A549 (cell line): ENCODE data around the gene AHI1. TPM values are rescaled to one million over a fixed set of nuclear protein-coding genes. Genes with fewer than 3 reads are reported as not detected.
"Not testable (repeated sequence)": the region's sequence is repeated elsewhere in the genome, so short reads cannot be mapped to it uniquely, and the experiment has no call there.

Source experiments
- ATAC-seq, 2 experiments: fragments of 200-7000 bp in 1 of 2; fragments of >200 bp in 1 of 2; cut with Nextera tagmentation in 1 of 2; cut with Tn5 transposase in 1 of 2; 3 replicates each; pipeline versions ENCODE4 v1.8.0 to v1.9.1; 2018 to 2020; ENCODE audit warnings: mild to moderate bottlenecking in 1 of 2, moderate library complexity in 1 of 2
- CTCF ChIA-PET: fragments of 300-600 bp; sonication (Branson Sonifier 250); formaldehyde crosslinking; extraction: SDS; loops from one replicate; lab custom pipeline; 2021; ENCODE audit warnings: antibody characterized with exemption, inconsistent platforms; lab: Yijun Ruan, JAX
- POLR2A ChIA-PET: fragments of 350-600 bp; formaldehyde crosslinking; extraction: SDS; loops from one replicate; lab custom pipeline; 2021; ENCODE audit warnings: antibody characterized with exemption, inconsistent platforms; lab: Yijun Ruan, JAX
- DNase-seq, 2 experiments: peaks; one replicate each; pipeline versions ENCODE4 v3.0.0 to v3.0.0-alpha.2; 2011 to 2016; ENCODE audit warnings: low read depth in 1 of 2, low spot score in 1 of 2
- FAIRE-seq: peaks from 2 replicates; lab custom pipeline; 2011; peaks lifted over from hg19 to GRCh38; lab: Jason Lieb, UNC
- H3K27ac ChIP-seq, 2 experiments: fragments of >200 bp; sonication (Bioruptor Twin); formaldehyde crosslinking; 3 replicates each; pipeline ENCODE4 v1.5.1; 2016 to 2017
- H3K4me1 ChIP-seq: fragments of >200 bp; sonication (Bioruptor Twin); formaldehyde crosslinking; 3 replicates; pipeline ENCODE4 v1.6.1; 2016
- H3K4me2 ChIP-seq: fragments of >200 bp; sonication (Bioruptor Twin); formaldehyde crosslinking; 3 replicates; pipeline ENCODE4 v1.6.1; 2016
- H3K4me3 ChIP-seq: fragments of >200 bp; sonication (Bioruptor Twin); formaldehyde crosslinking; 3 replicates; pipeline ENCODE4 v1.5.1; 2016
- H3K9me3 ChIP-seq: fragments of >200 bp; sonication (Bioruptor Twin); formaldehyde crosslinking; 3 replicates; pipeline ENCODE4 v1.6.1; 2016
- CBX2 ChIP-seq: fragments of 200-600 bp; sonication (generic); IDR thresholded peaks from 2 replicates; pipeline ENCODE4 v1.6.1; 2016; ENCODE audit warnings: low read depth, mild to moderate bottlenecking, borderline replicate concordance
- CEBPB ChIP-seq, 2 experiments: fragments of >200 bp in 1 of 2; sonication (Bioruptor Twin) in 1 of 2; formaldehyde crosslinking in 1 of 2; IDR thresholded peaks; 2 replicates each; pipeline ENCODE4 v1.6.1; 2012 to 2016
- CHD4 ChIP-seq: fragments of 200-600 bp; sonication (generic); IDR thresholded peaks from 2 replicates; pipeline ENCODE4 v1.6.1; 2016; ENCODE audit warnings: antibody characterized with exemption, mild to moderate bottlenecking, borderline replicate concordance
- EHF ChIP-seq: fragments of 250-450 bp; sonication (Bioruptor Pico); IDR thresholded peaks from 2 replicates; pipeline ENCODE4 v1.5.0; 2020; ENCODE audit warnings: mild to moderate bottlenecking
- EHMT2 ChIP-seq: fragments of 200-600 bp; sonication (generic); IDR thresholded peaks from 2 replicates; pipeline ENCODE4 v1.6.1; 2016; ENCODE audit warnings: antibody characterized with exemption, low read depth, mild to moderate bottlenecking, moderate library complexity
- HDAC2 ChIP-seq: fragments of 200-600 bp; sonication (generic); IDR thresholded peaks from 2 replicates; pipeline ENCODE4 v1.6.1; 2016
- HEYL ChIP-seq: fragments of 250-450 bp; sonication (Bioruptor Pico); IDR thresholded peaks from 2 replicates; pipeline ENCODE4 v1.8.0; 2021; ENCODE audit warnings: mild to moderate bottlenecking, moderate library complexity
- MAZ ChIP-seq: fragments of 150-350 bp; IDR thresholded peaks from 2 replicates; pipeline ENCODE4 v1.6.1; 2014; ENCODE audit warnings: antibody characterized with exemption, low read depth, low read length, borderline replicate concordance
- NPAS2 ChIP-seq: fragments of 250-450 bp; sonication (Bioruptor Pico); IDR thresholded peaks from 2 replicates; pipeline ENCODE4 v1.8.0; 2022; ENCODE audit warnings: mild to moderate bottlenecking, moderate library complexity, borderline replicate concordance
- NR3C1 ChIP-seq: fragments of >200 bp; sonication (Bioruptor Twin); formaldehyde crosslinking; IDR thresholded peaks from 3 replicates; pipeline ENCODE4 v1.6.1; 2017
- RFX5 ChIP-seq: fragments of 450-650 bp; IDR thresholded peaks from 2 replicates; pipeline ENCODE4 v1.7.1; 2014; ENCODE audit warnings: antibody characterized with exemption, mild to moderate bottlenecking, moderate library complexity
- RNF2 ChIP-seq: fragments of 200-600 bp; sonication (generic); IDR thresholded peaks from 2 replicates; pipeline ENCODE4 v1.6.1; 2016; ENCODE audit warnings: low read depth, mild to moderate bottlenecking, antibody characterized with exemption, moderate library complexity, borderline replicate concordance
- WGBS: methylation state at CpG from one replicate; pipeline ENCODE4 v1.1.6; 2017; ENCODE audit errors: missing lambda C conversion rate; 5-methylcytosine and 5-hydroxymethylcytosine counted together
- polyA plus RNA-seq, 4 experiments: library from polyadenylated mRNA; depleted of rRNA in 3 of 4; stranded (reverse); fragments of >200 nt; fragmentation: RNase III in 1 of 4; extraction: RNeasy Plus Mini Kit Qiagen cat#74134 plus additional on column Dnase treatment in 1 of 4; gene quantifications; 2 replicates in 3 of 4; 3 replicates in 1 of 4; pipeline ENCODE4 v1.2.3, GENCODE V29; 2011 to 2017
- TF ChIP-seq, protein P1 (sequence below): IDR thresholded peaks from 2 replicates; pipeline ENCODE4 v1.6.1; 2012; ENCODE audit warnings: low read depth, borderline replicate concordance
- TF ChIP-seq, protein P2 (sequence below): fragments of 150-350 bp; IDR thresholded peaks from 2 replicates; pipeline ENCODE4 v1.6.1; 2014; ENCODE audit warnings: low read depth, mild to moderate bottlenecking, low read length

Gene AHI1
- polyA plus RNA-seq, 2 of the 4 experiments (the other 2 are of a cell fraction), result 24.7 to 50.8 TPM

DNA sequence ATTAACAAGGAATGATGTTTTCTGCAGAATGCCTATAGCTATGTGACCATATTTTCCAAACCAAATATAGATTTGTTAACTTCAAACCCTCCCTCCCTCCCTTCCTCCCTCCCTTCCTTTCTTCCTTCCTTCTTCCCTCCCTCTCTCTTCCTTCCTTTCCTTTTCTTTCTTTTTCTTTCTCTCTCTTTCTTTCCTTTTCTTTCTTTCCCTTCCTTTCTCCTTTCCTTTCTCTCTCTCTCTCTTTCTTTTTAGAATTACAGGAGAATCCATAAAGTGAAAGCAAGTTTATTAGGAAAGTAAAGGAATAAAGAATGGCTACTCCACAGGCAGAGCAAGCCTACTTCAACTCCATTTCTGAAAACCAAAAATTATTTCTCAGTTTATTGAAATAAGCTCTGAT, 153.0 kb downstream of the AHI1 start:
- CTCF ChIA-PET, result no interaction called here
- FAIRE-seq, result no peak
- Histone ChIP-seq H3K4me2 (no peak overlapping the region), H3K9me3 (no peaks in the 10 kb centered on the region), H3K4me1 (no peaks in the 10 kb centered on the region), H3K4me3 (no peak overlapping the region), H3K27ac (no peak overlapping the region)
- ATAC-seq, result no peak
- TF ChIP-seq, protein P1, sequence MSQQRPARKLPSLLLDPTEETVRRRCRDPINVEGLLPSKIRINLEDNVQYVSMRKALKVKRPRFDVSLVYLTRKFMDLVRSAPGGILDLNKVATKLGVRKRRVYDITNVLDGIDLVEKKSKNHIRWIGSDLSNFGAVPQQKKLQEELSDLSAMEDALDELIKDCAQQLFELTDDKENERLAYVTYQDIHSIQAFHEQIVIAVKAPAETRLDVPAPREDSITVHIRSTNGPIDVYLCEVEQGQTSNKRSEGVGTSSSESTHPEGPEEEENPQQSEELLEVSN, result no peak
- TF ChIP-seq, protein P2, sequence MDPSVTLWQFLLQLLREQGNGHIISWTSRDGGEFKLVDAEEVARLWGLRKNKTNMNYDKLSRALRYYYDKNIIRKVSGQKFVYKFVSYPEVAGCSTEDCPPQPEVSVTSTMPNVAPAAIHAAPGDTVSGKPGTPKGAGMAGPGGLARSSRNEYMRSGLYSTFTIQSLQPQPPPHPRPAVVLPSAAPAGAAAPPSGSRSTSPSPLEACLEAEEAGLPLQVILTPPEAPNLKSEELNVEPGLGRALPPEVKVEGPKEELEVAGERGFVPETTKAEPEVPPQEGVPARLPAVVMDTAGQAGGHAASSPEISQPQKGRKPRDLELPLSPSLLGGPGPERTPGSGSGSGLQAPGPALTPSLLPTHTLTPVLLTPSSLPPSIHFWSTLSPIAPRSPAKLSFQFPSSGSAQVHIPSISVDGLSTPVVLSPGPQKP, result no peak
- TF ChIP-seq MAZ (no peak), NPAS2 (CRISPR knock-in tag) (no peak)
- POLR2A ChIA-PET, result no interaction called here
- DNase-seq, result no peak

DNA sequence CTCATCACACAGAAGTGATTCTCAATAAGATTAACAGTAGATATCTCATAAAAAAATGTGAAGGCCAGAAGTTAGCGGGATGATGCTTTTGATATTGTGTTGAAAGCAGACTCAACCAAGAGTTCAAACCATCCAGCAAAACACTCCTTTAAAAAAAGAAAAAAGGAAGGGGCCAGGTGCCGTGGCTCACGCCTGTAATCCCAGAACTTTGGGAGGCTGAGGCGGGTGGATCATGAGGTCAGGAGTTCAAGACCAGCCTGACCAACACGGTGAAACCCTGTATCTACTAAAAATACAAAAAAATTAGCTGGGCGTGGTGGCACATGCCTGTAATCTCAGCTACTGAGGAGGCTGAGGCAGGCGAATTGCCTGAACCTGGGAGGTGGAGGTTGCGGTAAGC, 157.6 kb downstream of the AHI1 start:
- H3K9me3 ChIP-seq, POLR2A ChIA-PET, H3K4me3 ChIP-seq, H3K27ac ChIP-seq, FAIRE-seq, CTCF ChIA-PET, H3K4me2 ChIP-seq, ATAC-seq, H3K4me1 ChIP-seq, DNase-seq: not testable (repeated sequence)
- WGBS, result 93% methylated on average over 8 of the region's 8 CpGs

DNA sequence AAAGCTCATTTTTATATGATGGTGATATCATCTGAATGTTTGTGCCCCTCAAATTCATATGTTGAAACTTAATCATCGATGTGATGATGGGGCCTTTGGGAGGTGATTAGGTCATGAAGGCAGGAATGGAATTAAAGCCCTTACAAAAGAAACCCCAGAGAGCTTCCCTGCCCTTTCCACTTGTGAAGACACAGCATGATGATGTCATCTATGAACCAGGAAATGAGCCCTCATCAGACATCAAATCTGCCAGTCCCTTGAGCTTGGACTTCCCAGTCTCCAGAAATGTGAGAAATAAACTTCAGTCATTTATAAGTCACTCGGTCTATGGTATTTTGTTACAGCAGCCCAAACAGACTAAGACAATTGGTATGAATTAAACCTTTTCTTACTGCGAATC, 163.4 kb downstream of the AHI1 start:
- FAIRE-seq, result no peak
- peak in 1 of 2 experiments; percentile 22 for DNase-seq
- Histone ChIP-seq H3K27ac (no peak overlapping the region), H3K9me3 (no peaks in the 10 kb centered on the region), H3K4me3 (no peak overlapping the region), H3K4me2 (no peak overlapping the region), H3K4me1 (no peaks in the 10 kb centered on the region)
- TF ChIP-seq CEBPB (IDR thresholded peaks at IDR 0.05) (no peak), CHD4 (no peak), HEYL (CRISPR knock-in tag) (no peak), CBX2 (no peak), RFX5 (no peak)
- no peak for ATAC-seq
- 86% methylated on average over 3 of the region's 3 CpGs for WGBS
- ChIA-PET POLR2A (no interaction called here), CTCF (no interaction called here)

DNA sequence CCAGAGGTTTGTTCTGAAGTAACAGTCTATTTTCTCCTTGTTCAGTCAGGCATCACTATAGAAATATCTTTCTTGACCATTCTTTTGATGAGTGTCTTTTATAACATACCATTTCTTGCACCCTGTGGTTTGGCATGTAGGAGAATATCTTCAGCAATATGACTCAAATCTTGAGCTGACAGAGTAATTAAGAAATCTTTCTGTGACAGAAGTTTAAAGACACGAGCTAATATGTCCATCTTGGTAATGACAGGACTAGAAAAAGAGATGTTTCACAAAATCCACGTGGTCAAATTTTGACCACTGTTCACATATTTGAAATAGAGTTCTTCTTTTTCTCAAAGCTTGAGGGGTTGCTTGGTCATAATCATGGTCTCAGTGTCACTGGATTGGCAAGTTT, 166.5 kb downstream of the AHI1 start:
- ATAC-seq (no peak), FAIRE-seq (no peak), DNase-seq (no peak)
- no peak overlapping the region for H3K27ac ChIP-seq
- no peaks in the 10 kb centered on the region for H3K9me3 ChIP-seq
- TF ChIP-seq NR3C1 (no peak), EHMT2 (no peak), EHF (CRISPR knock-in tag) (no peak), HDAC2 (no peak)
- 92% methylated on average over 2 of the region's 2 CpGs for WGBS
- H3K4me3 ChIP-seq, result no peak overlapping the region
- H3K4me2 ChIP-seq, result no peak overlapping the region
- ChIA-PET POLR2A (no interaction called here), CTCF (no interaction called here)
- no peaks in the 10 kb centered on the region for H3K4me1 ChIP-seq

DNA sequence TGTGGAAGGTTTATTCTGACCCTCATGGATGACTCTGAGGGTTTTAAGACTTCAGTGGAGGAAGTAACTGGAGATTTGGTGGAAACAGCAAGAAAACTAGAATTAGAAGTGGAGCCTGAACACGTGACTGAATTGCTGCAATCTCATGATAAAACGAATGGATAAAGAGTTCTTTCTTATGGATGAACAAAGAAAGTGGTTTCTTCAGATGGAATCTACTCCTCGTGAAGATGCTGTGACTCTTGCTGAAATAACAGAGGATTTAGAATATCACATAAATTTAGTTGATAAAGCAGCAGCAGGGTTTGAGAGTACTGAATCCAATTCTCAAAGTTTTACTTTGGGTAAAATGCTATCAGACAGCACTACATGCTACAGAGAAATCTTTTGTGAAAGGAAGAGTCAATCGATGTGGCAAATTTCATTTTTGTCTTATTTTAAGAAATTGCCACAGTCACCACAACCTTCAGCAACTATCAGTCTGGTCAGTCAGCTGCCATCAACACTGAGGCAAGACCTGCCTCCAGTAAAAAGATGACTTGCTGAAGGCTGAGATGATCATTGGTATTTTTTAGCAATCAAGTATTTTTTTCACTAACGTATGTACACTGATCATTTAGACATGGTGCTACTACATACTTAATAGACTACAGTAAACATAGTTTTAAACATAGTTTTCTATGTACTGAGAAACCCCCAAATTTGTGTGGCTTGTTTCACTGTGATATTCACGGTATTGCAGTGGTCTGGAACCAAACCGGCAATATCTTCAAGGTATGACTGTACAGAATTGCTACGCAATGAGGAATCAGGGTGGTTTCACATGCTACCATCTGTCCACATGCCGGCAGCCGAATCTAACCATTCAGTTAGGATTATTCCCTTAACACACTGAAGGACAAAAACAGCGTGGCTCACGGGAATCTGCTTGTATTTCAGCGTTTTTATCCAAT, 167.4 kb downstream of the AHI1 start:
- no peak for TF ChIP-seq RNF2
- Histone ChIP-seq H3K4me1 (no peaks in the 10 kb centered on the region), H3K27ac (no peak overlapping the region), H3K4me3 (no peak overlapping the region), H3K4me2 (no peak overlapping the region), H3K9me3 (no peaks in the 10 kb centered on the region)
- 86% methylated on average over 13 of the region's 13 CpGs for WGBS
- DNase-seq (no peak), ATAC-seq (no peak), FAIRE-seq (no peak)
- ChIA-PET CTCF (no interaction called here), POLR2A (no interaction called here)
